ENCODE data around the gene SLC22A14. TPM values are rescaled to one million over a fixed set of nuclear protein-coding genes. Genes with fewer than 3 reads are reported as not detected.

SLC22A14 gene
- total RNA-seq, 1 donor from 2014 or later, result not detected

- H3K9ac ChIP-seq, result no peak overlapping the region
- no peaks in the 10 kb centered on the region for H3K79me2 ChIP-seq (ENCODE audit: low read depth)
- peaks cover 13% of the 10 kb centered on the region for H3K36me3 Mint-ChIP-seq
- no peak for DNase-seq (ENCODE audit: low spot score)
- TF ChIP-seq EZH2 (IDR thresholded peaks at IDR 0.05), result no peak
- no peak for TF ChIP-seq CTCF (IDR thresholded peaks at IDR 0.05)
- TF ChIP-seq EZH2phosphoT487 (IDR thresholded peaks at IDR 0.05), result no peak
- H3K4me1 Mint-ChIP-seq, result peaks cover 2% of the 10 kb centered on the region
- H3K4me2 ChIP-seq, result no peak overlapping the region
- H3K36me3 ChIP-seq, result no peaks in the 10 kb centered on the region
- H3K27me3 ChIP-seq, result peaks cover 18% of the 10 kb centered on the region
- H3K27ac ChIP-seq, result no peak overlapping the region
- no peaks in the 10 kb centered on the region for H4K20me1 ChIP-seq (ENCODE audit: low read depth)
- H2AFZ ChIP-seq (replicated peaks), result no peak overlapping the region
- peaks cover 8% of the 10 kb centered on the region for H3K27me3 Mint-ChIP-seq (ENCODE audit: insufficient read depth, low read depth)
- no peak overlapping the region for H3K4me3 Mint-ChIP-seq
- H3K9me3 Mint-ChIP-seq, result no peaks in the 10 kb centered on the region
- no peaks in the 10 kb centered on the region for H3K9me3 ChIP-seq (ENCODE audit: low read depth)
- peaks cover 7% of the 10 kb centered on the region for H3F3A ChIP-seq (ENCODE audit: low read depth)
- H3K27ac Mint-ChIP-seq, result no peak overlapping the region
- no peaks in the 10 kb centered on the region for H3K4me1 ChIP-seq
- no peak overlapping the region for H3K4me3 ChIP-seq
Observed at GRCh38 chr3:38349684-38350359, 67.7 kb downstream of the SLC22A14 start.

GRCh38 chr3:38353151-38353550, 71.1 kb downstream of the SLC22A14 start:
- no peak overlapping the region for H3K4me2 ChIP-seq
- no peaks in the 10 kb centered on the region for H3F3A ChIP-seq (ENCODE audit: low read depth)
- no peaks in the 10 kb centered on the region for H3K27me3 ChIP-seq
- no peaks in the 10 kb centered on the region for H3K9me3 Mint-ChIP-seq
- no peaks in the 10 kb centered on the region for H3K36me3 ChIP-seq
- H3K27me3 Mint-ChIP-seq (ENCODE audit: insufficient read depth, low read depth), result peaks cover 4% of the 10 kb centered on the region
- no peak overlapping the region for H3K4me3 Mint-ChIP-seq
- no peak overlapping the region for H3K9ac ChIP-seq
- no peaks in the 10 kb centered on the region for H3K9me3 ChIP-seq (ENCODE audit: low read depth)
- H3K4me1 Mint-ChIP-seq, result no peaks in the 10 kb centered on the region
- H3K36me3 Mint-ChIP-seq, result peaks cover 22% of the 10 kb centered on the region
- no peak overlapping the region for H3K27ac Mint-ChIP-seq
- no peak for TF ChIP-seq EZH2phosphoT487 (IDR thresholded peaks at IDR 0.05)
- DNase-seq (ENCODE audit: low spot score), result no peak
- H3K79me2 ChIP-seq (ENCODE audit: low read depth), result no peaks in the 10 kb centered on the region
- H3K4me3 ChIP-seq, result no peak overlapping the region
- no peaks in the 10 kb centered on the region for H4K20me1 ChIP-seq (ENCODE audit: low read depth)
- H3K4me1 ChIP-seq, result no peaks in the 10 kb centered on the region
- no peak overlapping the region for H3K27ac ChIP-seq
- H2AFZ ChIP-seq (replicated peaks), result no peak overlapping the region

- Histone ChIP-seq H3K36me3 (no peaks in the 10 kb centered on the region), H3F3A (ENCODE audit: low read depth) (no peaks in the 10 kb centered on the region), H3K9me3 (ENCODE audit: low read depth) (no peaks in the 10 kb centered on the region), H2AFZ (replicated peaks) (no peak overlapping the region), H3K4me1 (no peaks in the 10 kb centered on the region), H3K9ac (no peak overlapping the region), H3K79me2 (ENCODE audit: low read depth) (no peaks in the 10 kb centered on the region), H3K27me3 (no peaks in the 10 kb centered on the region), H3K4me3 (no peak overlapping the region), H3K4me2 (no peak overlapping the region), H3K27ac (no peak overlapping the region), H4K20me1 (ENCODE audit: low read depth) (no peaks in the 10 kb centered on the region)
- H3K4me1 Mint-ChIP-seq, result no peaks in the 10 kb centered on the region
- no peak overlapping the region for H3K4me3 Mint-ChIP-seq
- H3K9me3 Mint-ChIP-seq, result no peaks in the 10 kb centered on the region
- TF ChIP-seq EZH2phosphoT487 (IDR thresholded peaks at IDR 0.05) (no peak), CTCF (IDR thresholded peaks at IDR 0.05) (no peak), EZH2 (IDR thresholded peaks at IDR 0.05) (no peak)
- peaks cover 4% of the 10 kb centered on the region for H3K27me3 Mint-ChIP-seq (ENCODE audit: insufficient read depth, low read depth)
- no peak for DNase-seq (ENCODE audit: low spot score)
- H3K36me3 Mint-ChIP-seq, result peaks cover 30% of the 10 kb centered on the region
- H3K27ac Mint-ChIP-seq, result no peak overlapping the region
Observed at GRCh38 chr3:38354588-38355330, 72.7 kb downstream of the SLC22A14 start.

- Histone ChIP-seq H3K79me2 (ENCODE audit: low read depth) (no peaks in the 10 kb centered on the region), H3K9ac (no peak overlapping the region), H3K27ac (no peak overlapping the region), H2AFZ (replicated peaks) (no peak overlapping the region), H3F3A (ENCODE audit: low read depth) (no peaks in the 10 kb centered on the region), H3K4me1 (no peaks in the 10 kb centered on the region), H3K36me3 (no peaks in the 10 kb centered on the region), H3K27me3 (no peaks in the 10 kb centered on the region), H3K9me3 (ENCODE audit: low read depth) (no peaks in the 10 kb centered on the region), H4K20me1 (ENCODE audit: low read depth) (no peaks in the 10 kb centered on the region), H3K4me3 (no peak overlapping the region), H3K4me2 (no peak overlapping the region)
- Mint-ChIP-seq H3K4me1 (no peaks in the 10 kb centered on the region), H3K27ac (no peak overlapping the region), H3K36me3 (peaks cover 22% of the 10 kb centered on the region), H3K27me3 (ENCODE audit: insufficient read depth, low read depth) (peaks cover 4% of the 10 kb centered on the region), H3K9me3 (no peaks in the 10 kb centered on the region), H3K4me3 (no peak overlapping the region)
- DNase-seq (ENCODE audit: low spot score), result no peak
- TF ChIP-seq EZH2phosphoT487 (IDR thresholded peaks at IDR 0.05) (no peak), CTCF (IDR thresholded peaks at IDR 0.05) (no peak), EZH2 (IDR thresholded peaks at IDR 0.05) (no peak)
Observed at GRCh38 chr3:38359038-38359437, 76.9 kb downstream of the SLC22A14 start.
